ENCODE results near the gene TSPEAR.

- TF ChIP-seq CTCF (conservative IDR thresholded peaks at IDR 0.05; ENCODE audit: low read length) (no peak), EZH2phosphoT487 (IDR thresholded peaks at IDR 0.05; ENCODE audit: borderline replicate concordance, low read depth, low read length) (no peak)
Measured at GRCh38 chr21:44724926-44725325, 13.6 kb upstream of the TSPEAR start.

Measured in OCI-LY7 (cell line).